GM18951 (cell line): ENCODE measurements around the gene RTN1.

Source experiments
- POLR2A ChIP-seq: IDR thresholded peaks from 4 replicates; pipeline ENCODE4 v1.6.1; 2011; ENCODE audit warnings: mild to moderate bottlenecking; ENCODE audit not compliant: insufficient read length, insufficient read depth; ENCODE audit errors: extremely low read depth
- in situ Hi-C: fragments of 300-500 bp; cut with MboI; formaldehyde crosslinking; loops from one replicate; pipeline ENCODE4 v1.12.0; 2022; ENCODE audit warnings: low sequenced_read_pairs, mixed read lengths, inconsistent platforms; ENCODE audit not compliant: unreplicated experiment

Gene RTN1

GRCh38 chr14:59588101-59588500 is 282.5 kb downstream of the RTN1 start:
- in situ Hi-C loops = no loop called here
- TF ChIP-seq POLR2A = no peak

DNA sequence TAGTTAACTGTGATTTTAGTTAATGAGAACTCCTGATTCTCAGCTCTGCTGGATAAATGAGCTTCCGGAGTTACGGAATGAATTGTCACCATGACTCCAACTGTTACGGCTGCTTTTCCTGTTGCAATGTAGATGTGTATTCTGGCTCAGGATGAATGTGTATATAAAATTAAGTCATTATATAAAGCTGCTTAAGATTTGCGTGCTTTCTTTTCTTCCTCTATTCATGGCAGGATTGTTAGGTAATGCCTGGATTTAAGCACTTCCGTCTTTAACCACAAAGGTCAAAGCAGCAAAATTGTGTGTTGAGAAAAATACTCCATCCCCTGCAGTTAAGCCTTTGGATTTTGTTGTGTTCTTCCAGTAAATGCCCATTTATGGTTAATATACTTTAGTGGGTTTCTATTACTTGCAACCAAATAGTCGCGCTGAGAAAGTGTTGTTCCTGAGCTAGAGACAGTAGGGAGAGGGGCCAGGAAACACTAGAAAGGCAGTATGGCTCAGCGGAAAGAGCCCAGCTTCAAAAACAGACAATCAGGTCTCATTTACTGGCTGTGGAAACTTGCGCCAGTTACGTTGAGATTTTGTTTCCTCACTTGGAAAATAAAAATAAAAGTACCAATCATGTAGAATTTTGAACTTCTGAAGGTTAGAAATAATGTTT is 284.6 kb downstream of the RTN1 start:
- in situ Hi-C loops = no loop called here
- no peak for TF ChIP-seq POLR2A

GRCh38 chr14:59583755-59584154 is 286.8 kb downstream of the RTN1 start:
- in situ Hi-C loops = no loop called here
- no peak for TF ChIP-seq POLR2A

DNA sequence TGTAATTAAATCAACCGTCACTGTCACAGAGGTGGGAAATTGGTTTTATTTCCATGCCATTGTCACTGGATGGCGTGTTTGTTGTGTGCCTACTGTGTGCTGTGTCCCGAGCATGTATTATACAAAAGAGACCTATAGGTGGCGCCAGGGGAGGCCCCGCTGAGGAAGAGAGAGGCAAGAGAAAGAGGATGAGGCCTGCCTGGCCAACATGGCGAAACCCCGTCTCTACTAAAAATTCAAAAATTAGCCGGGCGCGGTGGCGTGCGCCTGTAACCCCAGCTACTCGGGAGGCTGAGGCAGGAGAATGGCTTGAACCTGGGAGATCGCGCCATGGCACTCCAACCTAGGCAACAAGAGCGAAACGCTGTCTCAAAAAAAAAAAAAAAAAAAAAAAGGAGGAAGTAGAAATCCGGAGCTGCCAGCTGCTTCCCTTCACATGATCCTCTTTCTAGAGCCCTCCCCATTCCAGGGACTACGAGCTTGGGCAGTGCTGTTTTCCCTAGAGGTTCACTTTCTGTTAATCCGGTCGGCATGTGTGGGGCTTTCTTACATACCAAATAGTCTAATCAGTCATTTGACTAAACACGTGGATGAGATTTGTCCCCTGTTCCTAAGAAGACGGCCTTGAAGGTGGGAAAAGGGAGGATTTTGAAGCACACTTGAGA is 287.6 kb downstream of the RTN1 start:
- no peak for TF ChIP-seq POLR2A
- in situ Hi-C loops = no loop called here

DNA sequence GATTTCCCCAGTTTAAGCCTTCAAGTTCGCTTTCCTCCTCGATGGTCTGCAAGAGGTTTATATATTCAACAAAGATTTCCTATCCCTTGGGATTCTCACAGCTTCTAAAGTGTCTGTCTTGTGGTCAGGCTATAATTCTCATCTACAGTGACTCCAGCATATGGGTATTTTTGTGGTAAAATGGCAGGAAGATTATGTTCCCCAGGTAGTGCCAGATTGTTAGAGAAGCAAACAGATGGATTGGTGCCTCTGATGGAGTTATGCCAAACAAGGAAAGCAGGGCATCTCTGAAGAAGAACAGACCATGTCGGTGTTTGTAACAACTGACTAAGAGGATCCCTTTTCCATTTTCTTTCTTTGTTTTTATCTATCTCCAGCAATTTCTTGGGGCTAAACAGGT is 288.4 kb downstream of the RTN1 start:
- in situ Hi-C loops = no loop called here
- TF ChIP-seq POLR2A = no peak

- TF ChIP-seq POLR2A = no peak
- in situ Hi-C loops = no loop called here
Observed at GRCh38 chr14:59580911-59581310, 289.7 kb downstream of the RTN1 start.

DNA sequence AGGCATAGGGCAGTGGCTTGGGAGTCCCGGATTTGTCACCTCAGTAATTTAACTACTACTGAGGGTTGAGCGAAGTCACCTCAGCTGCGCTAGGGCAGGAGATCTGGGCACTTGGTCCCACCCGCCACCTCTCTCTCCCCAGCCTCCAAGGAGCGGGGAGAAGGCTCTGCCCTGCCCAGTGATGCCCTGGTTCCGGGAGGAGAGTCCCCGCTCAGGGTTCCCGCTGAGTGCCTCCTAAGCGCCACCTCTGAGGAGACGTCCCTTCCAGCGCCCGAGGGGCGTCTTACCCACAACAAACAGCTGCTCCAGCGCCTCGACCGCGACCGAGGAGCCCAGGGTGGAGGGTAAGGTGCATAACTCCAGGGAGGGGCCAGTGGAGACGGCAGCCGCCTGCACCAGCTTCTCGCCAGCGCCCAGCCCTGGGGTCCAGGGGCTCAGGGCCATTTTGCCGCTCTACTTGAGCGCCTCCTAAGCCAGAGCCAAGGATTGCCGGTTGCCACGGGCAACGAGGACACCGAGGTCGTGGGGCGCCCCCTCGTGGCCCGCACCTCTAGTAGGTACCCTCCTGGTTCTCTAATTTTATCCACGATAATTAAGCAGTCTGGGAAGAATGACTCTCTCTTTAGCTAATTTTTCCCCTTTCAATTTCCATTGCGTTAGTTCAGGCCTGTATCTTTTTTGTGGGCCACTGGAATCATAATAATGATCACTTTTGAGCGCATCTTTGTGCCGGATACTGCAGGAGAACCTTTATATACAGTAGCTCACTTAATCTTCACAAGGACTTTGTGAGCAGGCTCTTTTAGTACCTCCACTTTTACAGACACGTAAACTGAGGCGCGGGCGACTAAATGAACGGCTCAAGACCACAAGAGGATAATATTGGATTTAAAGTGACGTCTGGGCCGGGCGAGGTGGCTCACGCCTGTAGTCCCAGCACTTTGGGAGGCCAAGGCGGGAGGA is 294.0 kb downstream of the RTN1 start, which contains the start of gene CCDC175:
CCDC175 (minus strand) TSS at position 481 of the 963 bp plus-strand sequence; CDS start at position 444, 37 bp downstream.
- TF ChIP-seq POLR2A = no peak

DNA sequence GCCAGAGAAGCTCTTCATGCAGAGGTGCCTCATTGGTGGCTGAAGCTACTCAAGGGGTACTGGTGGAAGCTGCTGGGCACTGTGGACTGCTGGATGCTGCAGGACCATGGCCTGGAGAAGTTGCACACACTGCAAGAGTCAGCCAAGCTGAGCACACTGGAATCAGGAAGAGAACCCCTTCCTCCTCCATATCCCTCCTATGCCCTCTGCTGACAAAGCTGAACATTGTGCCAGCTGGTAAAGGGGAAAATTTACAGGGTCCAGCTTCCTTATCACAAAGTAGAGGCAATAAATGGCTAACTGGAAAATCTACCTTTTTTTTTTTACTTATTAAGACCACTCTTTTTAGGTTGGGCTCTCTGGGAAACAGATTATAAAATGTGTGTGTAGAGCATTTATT is 300.5 kb downstream of the RTN1 start:
- in situ Hi-C loops = no loop called here
- no peak for TF ChIP-seq POLR2A

More for the DNA sequence above, 294.0 kb downstream of the RTN1 start, which contains the start of gene CCDC175:
- in situ Hi-C loops = no loop called here

- TF ChIP-seq POLR2A = no peak
- in situ Hi-C loops = no loop called here
Observed at GRCh38 chr14:59566725-59567124, 303.9 kb downstream of the RTN1 start.

- in situ Hi-C loops = no loop called here
- TF ChIP-seq POLR2A = no peak
Observed at GRCh38 chr14:59566296-59566695, 304.3 kb downstream of the RTN1 start.

DNA sequence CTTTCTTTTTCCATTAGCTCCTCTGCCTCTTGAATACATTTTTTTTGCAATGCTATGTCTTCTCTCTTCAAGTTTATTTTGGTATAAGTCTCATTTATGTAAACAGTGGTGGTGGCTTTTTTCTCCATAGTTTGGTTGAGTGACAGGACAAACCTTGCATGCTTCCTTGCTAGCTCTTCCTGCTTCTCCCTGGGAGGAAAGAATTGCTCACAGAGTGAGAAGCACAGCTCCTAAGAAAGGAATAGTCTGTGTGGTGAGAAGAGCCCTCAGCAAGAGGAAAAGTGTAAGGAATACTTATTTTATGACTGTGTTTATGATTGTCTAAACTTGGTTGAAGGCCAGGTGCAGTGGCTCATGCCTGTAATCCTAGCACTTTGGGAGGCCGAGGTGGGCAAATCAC is 305.5 kb downstream of the RTN1 start:
- no peak for TF ChIP-seq POLR2A
- in situ Hi-C loops = no loop called here

DNA sequence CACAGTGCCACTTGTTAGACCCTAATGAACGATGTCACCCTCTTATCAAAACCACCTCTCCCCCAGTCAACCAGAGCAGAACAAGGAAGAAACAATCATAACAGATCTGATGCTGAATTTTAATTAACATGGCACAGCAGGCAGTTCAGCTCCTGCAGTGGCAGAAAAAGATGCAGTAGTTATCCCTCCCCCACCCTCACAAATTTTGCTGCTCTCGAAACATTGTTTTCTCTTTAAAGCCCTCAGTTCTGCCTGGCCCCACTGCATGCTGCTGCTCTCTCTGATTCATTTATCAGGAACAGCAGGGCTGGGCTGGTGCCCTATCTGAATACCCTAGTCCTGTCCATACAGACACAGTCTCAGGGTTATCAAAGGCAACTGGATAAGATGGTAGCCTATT is 306.2 kb downstream of the RTN1 start:
- no peak for TF ChIP-seq POLR2A
- in situ Hi-C loops = no loop called here

DNA sequence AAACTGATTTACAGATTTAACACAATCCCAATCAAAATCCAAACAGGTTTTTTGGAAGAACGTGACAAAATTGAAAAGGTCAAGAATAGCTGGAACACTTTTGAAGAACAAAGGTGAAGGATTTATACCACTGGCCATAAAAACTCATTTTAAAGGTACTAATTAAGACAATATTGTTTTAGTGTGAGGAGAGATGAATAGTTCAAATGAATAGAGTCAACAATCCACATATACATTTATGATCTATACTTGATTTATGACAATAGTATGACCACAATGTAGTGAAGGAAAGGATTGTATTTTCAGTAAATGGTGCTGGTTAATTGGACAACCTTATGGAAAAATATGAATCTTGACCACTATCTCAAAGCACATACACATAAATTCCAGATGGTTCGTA is 323.3 kb downstream of the RTN1 start:
- TF ChIP-seq POLR2A = no peak
- in situ Hi-C loops = no loop called here
